HT1080 (cell line): ENCODE results near the gene OLIG3. TPM values are rescaled to one million over a fixed set of nuclear protein-coding genes. Genes with fewer than 3 reads are reported as not detected.

ENCODE experiments used
- DNase-seq: peaks from one replicate; pipeline ENCODE4 v3.0.0-alpha.2; 2015; ENCODE audit warnings: low read depth
- total RNA-seq: library from RNA; depleted of rRNA; stranded (reverse); fragments of >200 nt; shearing (Covaris generic); gene quantifications from 2 replicates; pipeline ENCODE4 v1.2.3, GENCODE V29; 2014

The OLIG3 gene
- total RNA-seq, 1 experiment from 2014 or later, result not detected

DNA sequence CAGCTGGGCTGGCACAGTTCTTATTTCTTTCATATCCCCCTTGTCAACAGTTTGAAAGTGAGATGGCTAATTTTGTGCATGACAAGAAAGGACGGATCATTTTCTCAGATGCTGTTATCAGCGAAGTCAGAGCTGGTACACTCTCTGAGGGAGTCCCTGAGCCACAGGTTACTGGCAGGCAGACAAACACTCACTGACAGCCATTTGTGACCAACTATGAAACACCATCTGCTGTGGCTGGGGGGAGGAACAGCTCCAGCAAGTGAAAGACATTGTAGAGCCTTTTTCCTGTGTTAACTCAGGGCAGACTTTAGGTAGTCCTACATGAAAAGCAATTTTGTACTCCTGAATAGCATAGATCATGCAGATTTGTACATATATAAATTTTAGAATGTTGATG is 22.2 kb downstream of the OLIG3 start:
- DNase-seq, result no peak

DNA sequence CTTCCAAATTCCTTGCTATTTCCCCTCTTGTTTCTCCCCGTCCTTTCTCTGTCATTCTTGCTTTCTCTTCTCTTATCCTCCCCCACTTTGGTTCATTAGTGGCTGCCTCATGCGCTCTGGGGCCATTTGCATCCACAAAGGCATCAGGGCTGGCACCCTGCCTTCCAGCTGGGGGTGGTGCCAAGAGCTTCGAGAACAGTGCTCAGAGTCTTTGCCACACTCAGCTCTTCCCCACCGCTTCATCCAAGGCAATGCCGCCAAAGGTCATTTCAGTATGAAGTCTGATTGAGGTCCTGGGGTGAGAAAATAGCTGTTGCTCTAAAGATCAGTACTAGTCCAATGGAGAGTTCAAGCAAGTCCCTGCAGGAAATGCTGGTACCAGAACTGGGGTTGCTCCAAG is 22.7 kb downstream of the OLIG3 start:
- no peak for DNase-seq

DNA sequence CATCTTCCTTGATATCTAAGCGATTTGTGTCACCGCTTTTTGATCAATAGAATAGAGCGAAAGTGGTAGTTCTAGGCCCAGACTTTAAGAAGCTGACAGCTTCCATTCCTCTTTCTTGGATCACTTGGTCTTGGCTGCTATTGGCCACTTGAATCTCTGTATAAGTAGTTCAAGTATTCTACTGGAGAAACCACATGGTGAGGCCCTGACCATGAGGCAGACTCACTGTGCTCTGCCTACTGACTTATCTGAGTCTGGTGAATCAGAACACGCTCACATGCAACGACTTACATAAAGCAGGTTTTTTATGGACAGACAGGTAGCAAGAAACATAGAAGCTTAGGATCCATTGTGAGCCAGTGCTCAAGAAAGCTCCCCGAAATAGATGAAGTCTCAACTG is 27.0 kb downstream of the OLIG3 start:
- no peak for DNase-seq

DNA sequence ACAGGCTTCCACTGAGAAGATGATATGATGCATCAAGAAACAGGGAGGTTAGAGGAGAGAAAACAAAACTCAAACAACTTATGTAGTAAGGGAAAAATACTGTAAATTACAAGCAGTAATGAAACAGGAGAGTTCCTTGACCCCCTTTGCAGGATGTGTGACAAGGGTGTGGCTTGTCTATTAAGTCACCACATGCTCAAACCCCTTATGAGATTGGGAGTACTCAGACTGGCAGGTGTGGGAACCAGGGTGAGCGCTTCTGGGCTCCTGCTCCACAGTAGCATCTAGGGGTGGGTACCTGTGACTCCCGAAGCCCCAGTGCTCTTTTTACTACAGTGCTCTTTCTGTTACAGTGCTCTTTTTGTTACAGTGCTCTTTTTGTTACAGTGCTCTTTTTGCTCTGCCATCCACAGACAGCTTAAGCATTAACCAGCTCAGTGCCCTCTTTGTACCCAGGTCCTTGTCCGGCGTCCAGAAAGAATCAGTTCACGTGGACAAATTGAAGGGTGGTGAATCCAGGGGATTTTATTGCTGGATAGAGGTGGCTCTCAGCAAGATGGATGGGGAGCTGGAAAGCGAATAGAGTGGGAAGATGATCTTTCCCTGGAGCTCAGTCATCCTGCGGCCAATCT is 28.7 kb downstream of the OLIG3 start:
- DNase-seq, result no peak

DNA sequence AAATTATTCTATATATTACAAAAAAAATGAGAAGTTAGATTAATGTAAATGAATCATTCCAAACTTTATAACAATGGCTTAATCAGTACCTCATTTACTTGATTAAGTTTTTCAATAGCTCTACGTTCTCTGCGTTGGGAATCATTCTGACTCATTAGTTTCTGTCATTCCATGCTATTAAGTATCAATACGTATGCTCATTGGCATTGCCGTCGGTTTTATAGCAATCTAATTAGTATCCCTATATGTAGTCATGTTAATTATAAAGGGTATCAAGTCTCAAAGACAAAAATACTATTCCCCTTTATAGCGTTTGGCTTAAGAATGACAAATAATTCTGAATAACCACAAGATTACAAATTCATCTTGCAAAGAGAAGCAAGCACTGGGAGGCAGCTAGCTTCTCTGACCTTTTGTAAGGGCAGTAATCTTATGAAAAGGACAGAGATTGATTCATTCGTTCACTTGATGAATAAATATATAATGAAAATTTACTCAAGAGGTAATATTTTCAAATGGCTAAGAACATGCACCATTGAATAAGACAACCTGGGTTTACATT is 41.8 kb downstream of the OLIG3 start:
- no peak for DNase-seq

DNA sequence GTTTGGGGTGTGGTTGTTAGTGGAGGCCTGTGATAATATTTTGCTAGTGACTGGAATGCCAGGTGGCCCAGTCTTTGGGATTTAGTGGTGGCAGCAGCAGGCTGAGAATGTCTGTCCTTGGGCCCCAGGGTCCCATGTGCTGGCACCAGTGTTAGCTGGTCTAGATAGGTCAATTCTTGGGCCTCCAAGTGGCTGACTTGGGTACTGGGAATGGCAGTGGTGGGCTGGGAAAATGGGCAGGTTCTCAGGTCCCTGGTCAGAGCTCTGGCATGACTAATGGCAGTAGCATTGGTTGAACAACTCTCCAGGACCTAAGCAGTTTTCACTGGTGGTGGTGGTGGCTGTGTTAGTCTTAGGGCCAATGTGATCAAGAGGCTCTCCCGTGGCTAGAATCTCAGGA is 50.3 kb downstream of the OLIG3 start:
- DNase-seq, result peak; percentile 43
